SK-N-SH treated with all-trans-retinoic acid at 6 μM for 48 hours (cell line): Measurements from ENCODE around the gene A2M.

Source experiments
- ATAC-seq: fragments of 200-7000 bp; cut with Tn5 transposase; 3 replicates; pipeline ENCODE4 v1.9.1; 2020; ENCODE audit warnings: mild to moderate bottlenecking, moderate library complexity
- ARNTL ChIP-seq: fragments of 450-650 bp; formaldehyde crosslinking; IDR thresholded peaks from 2 replicates; pipeline ENCODE4 v1.5.0; 2020; ENCODE audit warnings: low read depth, mild to moderate bottlenecking, moderate library complexity, borderline replicate concordance
- CSDC2 ChIP-seq: fragments of 250-450 bp; sonication (Bioruptor Pico); IDR thresholded peaks from 2 replicates; pipeline ENCODE4 v1.5.0; 2020; ENCODE audit warnings: mild to moderate bottlenecking, moderate library complexity
- ESRRG ChIP-seq: fragments of 250-450 bp; sonication (Bioruptor Pico); IDR thresholded peaks from 2 replicates; pipeline ENCODE4 v1.6.1; 2021; ENCODE audit warnings: mild to moderate bottlenecking
- GLIS3 ChIP-seq: fragments of 250-450 bp; sonication (Bioruptor Pico); IDR thresholded peaks from 2 replicates; pipeline ENCODE4 v1.5.0; 2020; ENCODE audit warnings: mild to moderate bottlenecking, moderate library complexity
- ISL1 ChIP-seq: fragments of 250-450 bp; sonication (Bioruptor Pico); IDR thresholded peaks from 2 replicates; pipeline ENCODE4 v2.1.2; 2022; ENCODE audit warnings: mild to moderate bottlenecking, moderate library complexity
- PPARA ChIP-seq: fragments of 250-450 bp; sonication (Bioruptor Pico); IDR thresholded peaks from 2 replicates; pipeline ENCODE4 v1.5.0; 2020; ENCODE audit warnings: mild to moderate bottlenecking, borderline replicate concordance
- RARB ChIP-seq: fragments of 250-450 bp; sonication (Bioruptor Pico); IDR thresholded peaks from 2 replicates; pipeline ENCODE4 v1.8.0; 2021; ENCODE audit warnings: mild to moderate bottlenecking, moderate library complexity
- SNAI2 ChIP-seq: fragments of 250-450 bp; sonication (Bioruptor Pico); IDR thresholded peaks from 2 replicates; pipeline ENCODE4 v1.5.0; 2020; ENCODE audit warnings: mild to moderate bottlenecking, moderate library complexity
- TOX ChIP-seq: fragments of 250-450 bp; sonication (Bioruptor Pico); IDR thresholded peaks from 2 replicates; pipeline ENCODE4 v1.8.0; 2021; ENCODE audit warnings: mild to moderate bottlenecking, moderate library complexity, borderline replicate concordance
- ZC3H10 ChIP-seq: fragments of 250-450 bp; sonication (Bioruptor Pico); IDR thresholded peaks from 2 replicates; pipeline ENCODE4 v1.5.1; 2021; ENCODE audit warnings: mild to moderate bottlenecking, moderate library complexity
- ZFP3 ChIP-seq: fragments of 250-450 bp; sonication (Bioruptor Pico); IDR thresholded peaks from 2 replicates; pipeline ENCODE4 v1.5.0; 2020; ENCODE audit warnings: mild to moderate bottlenecking, moderate library complexity
- ZNF565 ChIP-seq: fragments of 450-650 bp; formaldehyde crosslinking; conservative IDR thresholded peaks from 2 replicates; pipeline ENCODE4 v1.5.0; 2020; ENCODE audit warnings: low read depth, mild to moderate bottlenecking, moderate library complexity
- ZNF70 ChIP-seq: fragments of 450-650 bp; formaldehyde crosslinking; IDR thresholded peaks from 2 replicates; pipeline ENCODE4 v1.5.0; 2020; ENCODE audit warnings: mild to moderate bottlenecking, moderate library complexity
- TF ChIP-seq, protein P1 (sequence below): fragments of 250-450 bp; sonication (Bioruptor Pico); IDR thresholded peaks from 2 replicates; pipeline ENCODE4 v1.5.1; 2021; ENCODE audit warnings: mild to moderate bottlenecking, moderate library complexity
- TF ChIP-seq, protein P2 (sequence below): fragments of 250-450 bp; sonication (Bioruptor Pico); IDR thresholded peaks from 2 replicates; pipeline ENCODE4 v1.5.0; 2020; ENCODE audit warnings: mild to moderate bottlenecking, moderate library complexity
- TF ChIP-seq, protein P3 (sequence below): fragments of 250-450 bp; sonication (Bioruptor Pico); IDR thresholded peaks from 2 replicates; pipeline ENCODE4 v1.8.0; 2020; ENCODE audit warnings: mild to moderate bottlenecking, moderate library complexity, borderline replicate concordance
- TF ChIP-seq, protein P4 (sequence below): fragments of 250-450 bp; sonication (Bioruptor Pico); IDR thresholded peaks from 2 replicates; pipeline ENCODE4 v1.8.0; 2021; ENCODE audit warnings: low read depth, mild to moderate bottlenecking, moderate library complexity, borderline replicate concordance

The A2M gene

DNA sequence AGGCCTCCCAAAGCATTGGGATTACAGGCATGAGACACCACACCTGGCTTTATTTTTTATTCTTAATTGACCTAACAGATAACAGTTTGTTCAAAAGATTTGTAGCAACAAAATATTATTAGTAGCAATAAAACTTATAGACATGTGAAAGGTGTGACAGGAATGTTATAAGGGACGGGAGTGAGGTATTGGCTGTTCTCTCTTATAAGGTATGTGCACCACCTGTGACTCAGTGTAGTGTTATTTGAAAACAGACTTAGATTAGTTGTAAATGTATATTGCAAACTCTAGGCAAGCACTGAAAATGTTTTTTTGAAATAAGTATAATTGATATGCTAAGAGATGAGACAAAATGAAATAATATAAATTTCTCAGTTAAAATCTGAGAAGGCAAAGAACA is 68.6 kb downstream of the A2M start:
- TF ChIP-seq, protein P1, sequence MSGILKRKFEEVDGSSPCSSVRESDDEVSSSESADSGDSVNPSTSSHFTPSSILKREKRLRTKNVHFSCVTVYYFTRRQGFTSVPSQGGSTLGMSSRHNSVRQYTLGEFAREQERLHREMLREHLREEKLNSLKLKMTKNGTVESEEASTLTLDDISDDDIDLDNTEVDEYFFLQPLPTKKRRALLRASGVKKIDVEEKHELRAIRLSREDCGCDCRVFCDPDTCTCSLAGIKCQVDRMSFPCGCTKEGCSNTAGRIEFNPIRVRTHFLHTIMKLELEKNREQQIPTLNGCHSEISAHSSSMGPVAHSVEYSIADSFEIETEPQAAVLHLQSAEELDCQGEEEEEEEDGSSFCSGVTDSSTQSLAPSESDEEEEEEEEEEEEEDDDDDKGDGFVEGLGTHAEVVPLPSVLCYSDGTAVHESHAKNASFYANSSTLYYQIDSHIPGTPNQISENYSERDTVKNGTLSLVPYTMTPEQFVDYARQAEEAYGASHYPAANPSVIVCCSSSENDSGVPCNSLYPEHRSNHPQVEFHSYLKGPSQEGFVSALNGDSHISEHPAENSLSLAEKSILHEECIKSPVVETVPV: no peak
- TF ChIP-seq ZNF70 (CRISPR knock-in tag) (no peak), ISL1 (CRISPR knock-in tag) (no peak), ZFP3 (CRISPR knock-in tag) (no peak), PPARA (no peak), TOX (CRISPR knock-in tag) (no peak), SNAI2 (CRISPR knock-in tag) (no peak), CSDC2 (CRISPR knock-in tag) (no peak), RARB (CRISPR knock-in tag) (no peak), ZC3H10 (CRISPR knock-in tag) (no peak), ZNF565 (CRISPR knock-in tag) (no peak)
- TF ChIP-seq, protein P2, sequence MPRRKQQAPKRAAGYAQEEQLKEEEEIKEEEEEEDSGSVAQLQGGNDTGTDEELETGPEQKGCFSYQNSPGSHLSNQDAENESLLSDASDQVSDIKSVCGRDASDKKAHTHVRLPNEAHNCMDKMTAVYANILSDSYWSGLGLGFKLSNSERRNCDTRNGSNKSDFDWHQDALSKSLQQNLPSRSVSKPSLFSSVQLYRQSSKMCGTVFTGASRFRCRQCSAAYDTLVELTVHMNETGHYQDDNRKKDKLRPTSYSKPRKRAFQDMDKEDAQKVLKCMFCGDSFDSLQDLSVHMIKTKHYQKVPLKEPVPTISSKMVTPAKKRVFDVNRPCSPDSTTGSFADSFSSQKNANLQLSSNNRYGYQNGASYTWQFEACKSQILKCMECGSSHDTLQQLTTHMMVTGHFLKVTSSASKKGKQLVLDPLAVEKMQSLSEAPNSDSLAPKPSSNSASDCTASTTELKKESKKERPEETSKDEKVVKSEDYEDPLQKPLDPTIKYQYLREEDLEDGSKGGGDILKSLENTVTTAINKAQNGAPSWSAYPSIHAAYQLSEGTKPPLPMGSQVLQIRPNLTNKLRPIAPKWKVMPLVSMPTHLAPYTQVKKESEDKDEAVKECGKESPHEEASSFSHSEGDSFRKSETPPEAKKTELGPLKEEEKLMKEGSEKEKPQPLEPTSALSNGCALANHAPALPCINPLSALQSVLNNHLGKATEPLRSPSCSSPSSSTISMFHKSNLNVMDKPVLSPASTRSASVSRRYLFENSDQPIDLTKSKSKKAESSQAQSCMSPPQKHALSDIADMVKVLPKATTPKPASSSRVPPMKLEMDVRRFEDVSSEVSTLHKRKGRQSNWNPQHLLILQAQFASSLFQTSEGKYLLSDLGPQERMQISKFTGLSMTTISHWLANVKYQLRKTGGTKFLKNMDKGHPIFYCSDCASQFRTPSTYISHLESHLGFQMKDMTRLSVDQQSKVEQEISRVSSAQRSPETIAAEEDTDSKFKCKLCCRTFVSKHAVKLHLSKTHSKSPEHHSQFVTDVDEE (CRISPR knock-in tag): no peak
- no peak for ATAC-seq

DNA sequence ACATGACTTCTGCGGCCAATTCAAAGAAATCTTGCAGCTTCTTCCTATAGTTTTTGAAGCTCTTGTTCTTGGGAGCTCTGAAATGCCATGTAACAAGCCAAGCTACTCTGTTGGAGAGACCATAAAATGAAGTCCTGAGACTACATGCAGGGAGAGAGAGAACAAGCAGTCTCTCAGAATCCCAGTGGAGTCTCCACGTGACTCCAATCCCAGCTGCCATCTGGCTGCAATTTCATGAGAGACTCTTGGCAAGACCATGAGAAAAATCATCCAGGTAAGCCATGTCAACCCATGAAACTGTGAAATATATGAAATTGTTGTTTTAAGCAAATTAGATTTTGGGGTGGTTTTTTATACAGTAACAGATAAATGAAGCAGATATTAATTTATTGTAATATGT is 72.0 kb downstream of the A2M start:
- TF ChIP-seq ZFP3 (CRISPR knock-in tag) (no peak), ZNF565 (CRISPR knock-in tag) (no peak), TOX (CRISPR knock-in tag) (no peak)
- TF ChIP-seq, protein P3, sequence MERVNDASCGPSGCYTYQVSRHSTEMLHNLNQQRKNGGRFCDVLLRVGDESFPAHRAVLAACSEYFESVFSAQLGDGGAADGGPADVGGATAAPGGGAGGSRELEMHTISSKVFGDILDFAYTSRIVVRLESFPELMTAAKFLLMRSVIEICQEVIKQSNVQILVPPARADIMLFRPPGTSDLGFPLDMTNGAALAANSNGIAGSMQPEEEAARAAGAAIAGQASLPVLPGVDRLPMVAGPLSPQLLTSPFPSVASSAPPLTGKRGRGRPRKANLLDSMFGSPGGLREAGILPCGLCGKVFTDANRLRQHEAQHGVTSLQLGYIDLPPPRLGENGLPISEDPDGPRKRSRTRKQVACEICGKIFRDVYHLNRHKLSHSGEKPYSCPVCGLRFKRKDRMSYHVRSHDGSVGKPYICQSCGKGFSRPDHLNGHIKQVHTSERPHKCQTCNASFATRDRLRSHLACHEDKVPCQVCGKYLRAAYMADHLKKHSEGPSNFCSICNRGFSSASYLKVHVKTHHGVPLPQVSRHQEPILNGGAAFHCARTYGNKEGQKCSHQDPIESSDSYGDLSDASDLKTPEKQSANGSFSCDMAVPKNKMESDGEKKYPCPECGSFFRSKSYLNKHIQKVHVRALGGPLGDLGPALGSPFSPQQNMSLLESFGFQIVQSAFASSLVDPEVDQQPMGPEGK (CRISPR knock-in tag): no peak
- TF ChIP-seq, protein P4, sequence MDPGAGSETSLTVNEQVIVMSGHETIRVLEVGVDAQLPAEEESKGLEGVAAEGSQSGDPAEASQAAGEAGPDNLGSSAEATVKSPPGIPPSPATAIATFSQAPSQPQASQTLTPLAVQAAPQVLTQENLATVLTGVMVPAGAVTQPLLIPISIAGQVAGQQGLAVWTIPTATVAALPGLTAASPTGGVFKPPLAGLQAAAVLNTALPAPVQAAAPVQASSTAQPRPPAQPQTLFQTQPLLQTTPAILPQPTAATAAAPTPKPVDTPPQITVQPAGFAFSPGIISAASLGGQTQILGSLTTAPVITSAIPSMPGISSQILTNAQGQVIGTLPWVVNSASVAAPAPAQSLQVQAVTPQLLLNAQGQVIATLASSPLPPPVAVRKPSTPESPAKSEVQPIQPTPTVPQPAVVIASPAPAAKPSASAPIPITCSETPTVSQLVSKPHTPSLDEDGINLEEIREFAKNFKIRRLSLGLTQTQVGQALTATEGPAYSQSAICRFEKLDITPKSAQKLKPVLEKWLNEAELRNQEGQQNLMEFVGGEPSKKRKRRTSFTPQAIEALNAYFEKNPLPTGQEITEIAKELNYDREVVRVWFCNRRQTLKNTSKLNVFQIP (CRISPR knock-in tag): no peak
- ATAC-seq: no peak

DNA sequence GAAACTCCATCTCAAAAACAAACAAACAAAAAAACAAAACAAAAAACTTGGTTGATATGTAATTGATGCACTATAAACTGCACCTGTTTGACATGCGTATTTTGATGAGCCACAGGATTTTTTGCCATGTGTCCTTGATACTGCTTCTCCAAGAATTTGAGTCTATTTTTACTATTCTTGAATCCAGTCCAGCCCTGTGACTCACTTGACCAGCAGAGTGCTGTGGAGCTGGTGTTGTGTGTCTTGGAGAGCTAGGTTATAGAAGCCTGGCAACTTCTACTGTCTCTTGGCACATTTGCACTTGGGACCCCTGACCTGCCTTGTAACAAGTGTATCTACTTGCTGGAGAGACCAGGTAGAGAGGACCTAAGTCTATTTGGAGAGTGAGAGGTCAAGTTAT is 74.4 kb downstream of the A2M start:
- TF ChIP-seq ZFP3 (CRISPR knock-in tag) (no peak), ZNF565 (CRISPR knock-in tag) (no peak), ARNTL (CRISPR knock-in tag) (no peak), CSDC2 (CRISPR knock-in tag) (no peak), ESRRG (CRISPR knock-in tag) (no peak), GLIS3 (CRISPR knock-in tag) (no peak), TOX (CRISPR knock-in tag) (no peak), SNAI2 (CRISPR knock-in tag) (no peak)
- TF ChIP-seq, protein P1: no peak
- TF ChIP-seq, protein P2 (CRISPR knock-in tag): no peak
- TF ChIP-seq, all 23 proteins: peak for 0
- no peak; the same call in 2 of the 3 replicates for ATAC-seq
